K562 (cell line): ENCODE data around the gene MYO9A. TPM values are rescaled to one million over a fixed set of nuclear protein-coding genes. Genes with fewer than 3 reads are reported as not detected.
A peak's percentile ranks its signal among the peaks of the same experiment; 100 is the strongest.

Source experiments
- ATAC-seq: fragments of 200-7000 bp; cut with Tn5 transposase; 3 replicates; pipeline ENCODE4 v1.9.1; 2020; ENCODE audit warnings: moderate library complexity
- BruUV-seq: library from RNA; stranded (reverse); fragments of 400-500 nt; replicated peaks from 2 replicates; lab custom pipeline; 2021; lab: Mats Ljungman, UMichigan
- CTCF ChIA-PET: fragments of 300-600 bp; formaldehyde crosslinking; extraction: SDS; loops from one replicate; lab custom pipeline; 2021; ENCODE audit warnings: low intra/inter-chr PET ratio; lab: Yijun Ruan, JAX
- POLR2A ChIA-PET: fragments of 300-600, 350-650 bp; sonication (Branson Sonifier 250); formaldehyde crosslinking; extraction: SDS; loops from one replicate; lab custom pipeline; 2021; ENCODE audit warnings: antibody characterized with exemption, inconsistent platforms; lab: Yijun Ruan, JAX
- DNase-seq, 4 experiments: peaks; one replicate each; pipeline versions ENCODE4 v3.0.0 to v3.0.0-alpha.2; 2011 to 2018; ENCODE audit warnings: low spot score in 3 of 4, mixed read lengths in 3 of 4; ENCODE audit errors: extremely low read depth in 1 of 4
- FAIRE-seq: peaks from 2 replicates; lab custom pipeline; 2011; peaks lifted over from hg19 to GRCh38; lab: Jason Lieb, UNC
- H2AFZ ChIP-seq: 2 replicates; pipeline ENCODE4 v1.6.0; 2011; ENCODE audit warnings: low read depth, low read length, control low read depth, inconsistent platforms
- H3K27ac ChIP-seq: fragments of 200-600 bp; 3 replicates; pipeline ENCODE4 v1.8.0; 2011; ENCODE audit warnings: low read depth, mild to moderate bottlenecking, control low read depth, inconsistent platforms, low read length, moderate library complexity, mixed read lengths; ENCODE audit errors: extremely low read depth
- H3K27me3 ChIP-seq, 2 experiments: fragments of 300-600 bp in 1 of 2; 2 replicates in 1 of 2; 3 replicates in 1 of 2; pipeline versions ENCODE4 v1.6.0 to v1.8.0; 2011; ENCODE audit warnings: inconsistent platforms in 2 of 2, low read length in 2 of 2, mild to moderate bottlenecking in 1 of 2, mixed read lengths in 1 of 2, moderate library complexity in 1 of 2; ENCODE audit not compliant: control insufficient read depth in 2 of 2, insufficient read depth in 2 of 2
- H3K36me3 ChIP-seq: fragments of 300-600 bp; 3 replicates; pipeline ENCODE4 v1.8.0; 2011; ENCODE audit warnings: mild to moderate bottlenecking, low read length, inconsistent platforms; ENCODE audit not compliant: control insufficient read depth, insufficient read depth
- H3K4me1 ChIP-seq, 2 experiments: fragments of 200-600 bp in 1 of 2; replicated peaks in 1 of 2; 2 replicates in 1 of 2; 3 replicates in 1 of 2; pipeline versions ENCODE4 v1.5.1 to v1.8.0; 2011; ENCODE audit warnings: inconsistent platforms in 2 of 2, low read length in 2 of 2, mild to moderate bottlenecking in 1 of 2, mixed read lengths in 1 of 2, moderate library complexity in 1 of 2; ENCODE audit not compliant: control insufficient read depth in 2 of 2, insufficient read depth in 2 of 2
- H3K4me2 ChIP-seq: 2 replicates; pipeline ENCODE4 v1.6.1; 2011; ENCODE audit warnings: low read length, control low read depth, inconsistent platforms, mixed read lengths; ENCODE audit not compliant: insufficient read depth
- H3K4me3 ChIP-seq: fragments of 200-600 bp; sonication (generic), shearing (Covaris generic); 2 replicates; pipeline ENCODE4 v1.5.1; 2016; ENCODE audit warnings: control low read depth, inconsistent platforms
- H3K79me2 ChIP-seq: fragments of 200-600 bp; 3 replicates; pipeline ENCODE4 v1.8.0; 2011; ENCODE audit warnings: low read length, inconsistent platforms; ENCODE audit not compliant: control insufficient read depth, insufficient read depth
- H3K9ac ChIP-seq, 2 experiments: 2 replicates each; pipeline versions ENCODE4 v1.6.0 to v1.6.1; 2011; ENCODE audit warnings: low read depth in 2 of 2, low read length in 2 of 2, control low read depth in 1 of 2, inconsistent platforms in 1 of 2, mild to moderate bottlenecking in 1 of 2, mixed read lengths in 1 of 2; ENCODE audit not compliant: insufficient read depth in 1 of 2
- H3K9me1 ChIP-seq: one replicate; pipeline ENCODE4 v1.6.0; 2011; ENCODE audit warnings: inconsistent platforms, mild to moderate bottlenecking, low read length, moderate library complexity; ENCODE audit not compliant: control insufficient read depth, insufficient read depth
- H3K9me3 ChIP-seq: replicated peaks from 2 replicates; pipeline ENCODE4 v1.5.1; 2011; ENCODE audit warnings: low read depth, low read length, inconsistent platforms; ENCODE audit not compliant: control insufficient read depth, insufficient read depth
- H4K20me1 ChIP-seq: replicated peaks from 2 replicates; pipeline ENCODE4 v1.6.1; 2011; ENCODE audit warnings: low read length, inconsistent platforms, mixed read lengths; ENCODE audit not compliant: control insufficient read depth, insufficient read depth
- FOXK2 ChIP-seq, 2 experiments: fragments of 450-650 bp; IDR thresholded peaks in 1 of 2; conservative IDR thresholded peaks in 1 of 2; 2 replicates each; pipeline ENCODE4 v1.6.1; 2016; ENCODE audit warnings: low read depth in 2 of 2, mild to moderate bottlenecking in 1 of 2
- GATAD2B ChIP-seq: fragments of 450-650 bp; IDR thresholded peaks from 2 replicates; pipeline ENCODE4 v1.6.1; 2017; ENCODE audit warnings: mild to moderate bottlenecking, borderline replicate concordance
- HMGN3 ChIP-seq: IDR thresholded peaks from 2 replicates; pipeline ENCODE4 v1.6.1; 2011; ENCODE audit warnings: borderline replicate concordance, low read depth, mild to moderate bottlenecking, mixed read lengths, low read length; ENCODE audit not compliant: insufficient read length; ENCODE audit errors: extremely low read depth
- KDM5B ChIP-seq: fragments of 200-600 bp; sonication (generic); IDR thresholded peaks from 2 replicates; pipeline ENCODE4 v1.6.1; 2012; ENCODE audit warnings: low read depth, mild to moderate bottlenecking, moderate library complexity, low read length, control low read depth, inconsistent platforms; ENCODE audit not compliant: insufficient replicate concordance
- RBM14 ChIP-seq: fragments of 200-400 bp; formaldehyde crosslinking; IDR thresholded peaks from 2 replicates; pipeline ENCODE4 v1.6.1; 2018; ENCODE audit warnings: low read depth, mild to moderate bottlenecking, low read length, moderate library complexity, borderline replicate concordance; ENCODE audit not compliant: insufficient read depth
- RCOR1 ChIP-seq, 2 experiments: IDR thresholded peaks; 2 replicates each; pipeline ENCODE4 v1.6.1; 2012; ENCODE audit warnings: low read depth in 2 of 2, low read length in 2 of 2, borderline replicate concordance in 1 of 2, improper control_type of control experiment in 1 of 2
- SMARCA4 ChIP-seq: fragments of 450-650 bp; IDR thresholded peaks from 2 replicates; pipeline ENCODE4 v1.6.1; 2016
- ZBTB49 ChIP-seq: sonication (generic); formaldehyde crosslinking; IDR thresholded peaks from 2 replicates; pipeline ENCODE4 v1.8.0; 2022; ENCODE audit warnings: missing genetic modification reagents, mild to moderate bottlenecking, borderline replicate concordance
- ZBTB5 ChIP-seq: fragments of 450-650 bp; IDR thresholded peaks from 2 replicates; pipeline ENCODE4 v1.6.1; 2017; ENCODE audit warnings: antibody characterized with exemption
- ZNF316 ChIP-seq: fragments of 450-650 bp; IDR thresholded peaks from 2 replicates; pipeline ENCODE4 v1.6.1; 2016
- ZNF75A ChIP-seq: fragments of 450-650 bp; formaldehyde crosslinking; IDR thresholded peaks from 2 replicates; pipeline ENCODE4 v1.4.0; 2020; ENCODE audit warnings: mild to moderate bottlenecking
- WGBS: fragments of 100-300 bp; shearing (Covaris generic); methylation state at CpG from one replicate; pipeline ENCODE4 v1.1.6; 2016; ENCODE audit warnings: low coverage, mixed read lengths; ENCODE audit not compliant: insufficient coverage; ENCODE audit errors: missing lambda C conversion rate; 5-methylcytosine and 5-hydroxymethylcytosine counted together
- in situ Hi-C: fragments of 300-500 bp; cut with MboI; formaldehyde crosslinking; loops from 4 replicates; pipeline ENCODE4 v1.15.0; 2018; ENCODE audit warnings: inconsistent platforms, mixed read lengths
- intact Hi-C: fragments of 100-400 bp; cut with micrococcal nuclease; formaldehyde crosslinking; loops from 2 replicates; pipeline ENCODE4 v1.14.2; 2022
- polyA plus RNA-seq, 8 experiments: library from polyadenylated mRNA; depleted of rRNA in 4 of 8; stranded (reverse) in 5 of 8; unstranded in 3 of 8; fragments of >200 nt; fragmentation: Nextera tagmentation in 2 of 8; fragmentation: Illumina TruSeq in 1 of 8; extraction: Ambion mirVana in 2 of 8; extraction: Trizol in 1 of 8; gene quantifications; 2 replicates each; pipeline versions ENCODE4 v1.2.1 to v1.2.3, GENCODE V29; 2011 to 2014; ENCODE audit warnings: inconsistent platforms in 1 of 8, missing spikeins in 1 of 8
- total RNA-seq, 7 experiments: library from RNA; depleted of rRNA in 6 of 7; stranded (reverse); fragments of >200 nt in 6 of 7; fragmentation: Illumina TruSeq in 2 of 7; extraction: Trizol in 2 of 7; gene quantifications; 2 replicates each; pipeline versions ENCODE4 v1.2.1 to v1.2.3, GENCODE V29; 2011 to 2021; ENCODE audit warnings: low replicate concordance in 1 of 7

Gene MYO9A
- total and polyA plus RNA-seq, 9 of the 15 experiments (the other 6 are each of a cell fraction or from before 2014, with no cell fraction given) = 1.9 to 15.4 (median 5.8) TPM

- 2% methylated on average over 3 of the region's 3 CpGs for WGBS
- intact Hi-C loops = no loop called here
- Histone ChIP-seq H3K9ac (no peak overlapping the region), H3K9me1 (no peaks in the 10 kb centered on the region), H3K27me3 (peaks cover 13 to 23% of the 10 kb centered on the region in 2 experiments), H4K20me1 (0 out of 2 replicates have a peak, but pooled peaks cover 4% of the 10 kb centered on the region), H3K9me3 (no peaks in the 10 kb centered on the region), H3K36me3 (no peaks in the 10 kb centered on the region), H2AFZ (no peak overlapping the region), H3K4me3 (no peak overlapping the region), H3K4me2 (no peak overlapping the region), H3K4me1 (no peaks in the 10 kb centered on the region), H3K27ac (no peak overlapping the region), H3K79me2 (no peaks in the 10 kb centered on the region)
- no peak for TF ChIP-seq ZNF75A (CRISPR knock-in tag)
- no peak for TF ChIP-seq RCOR1 (IDR thresholded peaks at IDR 0.05; ENCODE audit: borderline replicate concordance in 1 of 2, low read depth in 2 of 2, low read length in 2 of 2)
- TF ChIP-seq ZNF316 = peak; percentile 19; the same call in 1 of the 2 replicates
- TF ChIP-seq GATAD2B = no peak
- no peak for TF ChIP-seq FOXK2 (conservative IDR thresholded peaks at IDR 0.05 in 1 of 2, IDR thresholded peaks at IDR 0.05 in 1 of 2; ENCODE audit: low read depth in 2 of 2)
- no peak for TF ChIP-seq HMGN3
- BruUV-seq = no TSS peak
- DNase-seq (no peak), FAIRE-seq (no peak), ATAC-seq (no peak)
- in situ Hi-C loops = no loop called here
- POLR2A ChIA-PET = interaction anchor here (1.0 kb wide), 1 partner anchor 9 kb away, joined by 3 read pairs; no protein-coding TSS in a partner anchor
- CTCF ChIA-PET = interaction anchor here (0.6 kb wide), 1 partner anchor 33 kb away, joined by 4 read pairs; no protein-coding TSS in a partner anchor
Measured at GRCh38 chr15:71776304-71776703, 341.6 kb downstream of the MYO9A start.

DNA sequence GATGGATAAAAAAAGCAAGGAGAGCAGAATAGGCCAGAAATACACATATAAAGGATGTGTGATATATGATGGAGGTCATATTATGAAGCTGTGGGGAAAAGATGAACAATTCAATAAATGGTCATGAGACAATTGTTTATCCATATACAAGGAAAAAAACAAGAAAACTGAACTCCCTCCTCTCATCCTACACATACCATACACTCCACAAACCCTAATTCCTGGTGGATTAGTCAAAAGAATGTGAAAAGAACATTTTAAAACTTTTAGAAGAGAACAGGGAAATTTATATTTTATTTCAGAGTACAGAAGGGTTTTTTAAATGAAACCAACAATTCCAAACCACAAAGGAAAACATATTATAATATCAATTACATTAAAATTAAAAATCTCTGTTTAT, 342.1 kb downstream of the MYO9A start:
- intact Hi-C loops (no loop called here), in situ Hi-C loops (no loop called here)
- Histone ChIP-seq H3K27me3 (peaks cover 9 to 19% of the 10 kb centered on the region in 2 experiments), H3K27ac (no peak overlapping the region), H3K9me3 (no peaks in the 10 kb centered on the region), H3K4me3 (no peak overlapping the region), H3K79me2 (no peaks in the 10 kb centered on the region), H3K36me3 (no peaks in the 10 kb centered on the region), H4K20me1 (no peaks in the 10 kb centered on the region), H3K9me1 (no peaks in the 10 kb centered on the region), H3K9ac (no peak overlapping the region), H3K4me1 (no peaks in the 10 kb centered on the region), H2AFZ (no peak overlapping the region), H3K4me2 (no peak overlapping the region)
- BruUV-seq = no TSS peak
- POLR2A ChIA-PET = interaction anchor here (1.0 kb wide), 1 partner anchor 8 kb away, joined by 3 read pairs; no protein-coding TSS in a partner anchor
- DNase-seq = no peak
- no peak for ATAC-seq
- no peak for FAIRE-seq
- CTCF ChIA-PET = interaction anchor here (0.6 kb wide), 1 partner anchor 32 kb away, joined by 4 read pairs; no protein-coding TSS in a partner anchor
- TF ChIP-seq RBM14 (no peak), SMARCA4 (no peak), ZBTB5 (no peak), KDM5B (no peak), ZBTB49 (no peak)
